B cell (primary cell): Measurements from ENCODE around the gene SYCP2.

Experiments used
- CTCF ChIP-seq: fragments of 200-600 bp; IDR thresholded peaks from one replicate; pipeline ENCODE4 v1.8.0; 2022; ENCODE audit warnings: antibody characterized with exemption, mild to moderate bottlenecking
- EZH2 ChIP-seq: IDR thresholded peaks from 2 replicates; pipeline ENCODE4 v1.6.1; 2012; ENCODE audit warnings: borderline replicate concordance, low read depth, mild to moderate bottlenecking, moderate library complexity, low read length; ENCODE audit not compliant: insufficient read depth, poor library complexity, severe bottlenecking

GRCh38 chr20:59873409-59873808, 60.0 kb downstream of the SYCP2 start:
- TF ChIP-seq CTCF, result no peak
- no peak for TF ChIP-seq EZH2
